Liver (tissue), 3 donors: ENCODE data around the gene NGB.

Experiments used
- CTCF ChIP-seq: fragments of 150-350 bp; IDR thresholded peaks from 2 replicates; pipeline ENCODE4 v1.5.1; 2017; ENCODE audit warnings: improper control_type of control experiment, low read depth, low read length; ENCODE audit not compliant: missing input control
- GABPA ChIP-seq, 2 donors: IDR thresholded peaks in 1 of 2; conservative IDR thresholded peaks in 1 of 2; 2 replicates each; pipeline ENCODE4 v1.6.1; 2016; ENCODE audit warnings: antibody characterized with exemption in 2 of 2, mild to moderate bottlenecking in 1 of 2, moderate library complexity in 1 of 2
- MAX ChIP-seq: IDR thresholded peaks from 2 replicates; pipeline ENCODE4 v1.6.1; 2016; ENCODE audit warnings: antibody characterized with exemption
- NR2F2 ChIP-seq: IDR thresholded peaks from 2 replicates; pipeline ENCODE4 v1.6.1; 2016; ENCODE audit warnings: antibody characterized with exemption
- RAD21 ChIP-seq, 2 donors: IDR thresholded peaks; 2 replicates each; pipeline ENCODE4 v1.6.1; 2016; ENCODE audit warnings: antibody characterized with exemption in 2 of 2, mild to moderate bottlenecking in 2 of 2
- REST ChIP-seq: IDR thresholded peaks from 2 replicates; pipeline ENCODE4 v1.6.1; 2016; ENCODE audit warnings: antibody characterized with exemption, mild to moderate bottlenecking
- RXRA ChIP-seq, 2 donors: IDR thresholded peaks; 2 replicates each; pipeline ENCODE4 v1.6.1; 2017 to 2018; ENCODE audit warnings: antibody characterized with exemption in 2 of 2, mild to moderate bottlenecking in 1 of 2
- SP1 ChIP-seq: IDR thresholded peaks from 2 replicates; pipeline ENCODE4 v1.6.1; 2018; ENCODE audit warnings: antibody characterized with exemption, mild to moderate bottlenecking
- YY1 ChIP-seq: IDR thresholded peaks from 2 replicates; pipeline ENCODE4 v1.6.1; 2016; ENCODE audit warnings: antibody characterized with exemption, mild to moderate bottlenecking
- donor health status: healthy.
- donor health status: healthy.

- TF ChIP-seq YY1 = no peak
- TF ChIP-seq RXRA (IDR thresholded peaks at IDR 0.05) = no peak
- TF ChIP-seq RAD21 (IDR thresholded peaks at IDR 0.05) = no peak
- TF ChIP-seq GABPA (IDR thresholded peaks at IDR 0.05 in 1 of 2, conservative IDR thresholded peaks at IDR 0.05 in 1 of 2) = no peak
- no peak for TF ChIP-seq MAX
- no peak for TF ChIP-seq CTCF
- no peak for TF ChIP-seq SP1
- TF ChIP-seq NR2F2 = no peak
- TF ChIP-seq REST = no peak
Observed at GRCh38 chr14:77225892-77226557, 45.0 kb downstream of the NGB start.
